Measurements from ENCODE around the gene ST6GAL1. TPM values are rescaled to one million over a fixed set of nuclear protein-coding genes. Genes with fewer than 3 reads are reported as not detected.
"Not testable (repeated sequence)": the region's sequence is repeated elsewhere in the genome, so short reads cannot be mapped to it uniquely, and the experiment has no call there.

The ST6GAL1 gene
- total RNA-seq, 1 donor from 2014 or later = 62.6 TPM

DNA sequence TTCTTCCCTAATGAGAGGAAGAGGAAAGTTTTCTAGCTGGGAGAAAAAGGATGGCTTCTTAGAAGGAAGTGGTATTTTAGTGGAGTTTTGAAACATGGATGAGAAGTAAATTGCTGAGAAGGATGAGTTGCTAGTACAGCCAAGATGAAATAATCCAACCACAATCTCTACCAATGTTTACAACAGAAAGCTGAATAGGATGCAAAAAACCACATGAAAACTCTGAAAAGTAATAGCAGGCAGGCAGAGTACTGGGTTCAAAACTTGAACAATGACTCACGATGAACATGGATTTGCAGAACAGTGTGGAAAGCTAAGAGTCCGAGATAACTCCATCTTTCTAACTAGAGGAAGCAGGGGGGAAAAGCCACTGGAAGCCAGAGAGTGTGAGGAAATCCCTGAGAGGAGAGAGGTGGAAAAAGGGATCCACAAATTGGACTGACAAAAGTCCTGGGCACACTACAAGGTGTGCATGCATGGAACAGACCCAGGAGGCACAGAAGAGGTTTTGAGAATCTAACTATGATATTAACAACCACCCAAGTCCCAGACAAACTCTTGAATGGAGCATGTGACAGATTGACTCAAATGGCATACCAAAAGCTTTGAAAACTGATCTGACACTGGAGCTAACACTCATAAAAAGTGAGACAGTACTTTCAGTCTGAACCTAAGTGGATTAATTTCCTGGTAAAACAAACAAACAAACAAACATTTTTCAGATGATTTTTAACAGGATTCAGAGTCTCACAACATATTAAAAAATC, 76.7 kb downstream of the ST6GAL1 start:
- DNase-seq (ENCODE audit: low spot score) (no peak), ATAC-seq (no peak)
- intact Hi-C loops (cut with DNase I) = no loop called here

DNA sequence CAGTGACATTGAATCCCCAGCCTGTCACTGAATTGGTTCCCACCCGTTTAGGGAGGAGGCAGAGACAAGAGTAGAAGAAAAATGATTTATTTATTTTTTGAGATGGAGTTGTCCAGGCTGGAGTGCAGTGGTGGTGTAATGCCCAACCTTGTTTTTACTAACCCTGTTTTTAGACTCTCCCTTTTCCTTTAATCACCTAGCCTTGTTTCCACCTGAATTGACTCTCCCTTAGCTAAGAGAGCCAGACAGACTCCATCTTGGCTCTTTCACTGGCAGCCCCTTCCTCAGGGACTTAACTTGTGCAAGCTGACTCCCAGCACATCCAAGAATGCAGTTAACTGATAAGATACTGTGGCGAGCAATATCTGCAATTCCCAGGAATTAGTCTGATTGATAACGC, 80.1 kb downstream of the ST6GAL1 start:
- ATAC-seq; intact Hi-C loops (cut with DNase I): not testable (repeated sequence)

DNA sequence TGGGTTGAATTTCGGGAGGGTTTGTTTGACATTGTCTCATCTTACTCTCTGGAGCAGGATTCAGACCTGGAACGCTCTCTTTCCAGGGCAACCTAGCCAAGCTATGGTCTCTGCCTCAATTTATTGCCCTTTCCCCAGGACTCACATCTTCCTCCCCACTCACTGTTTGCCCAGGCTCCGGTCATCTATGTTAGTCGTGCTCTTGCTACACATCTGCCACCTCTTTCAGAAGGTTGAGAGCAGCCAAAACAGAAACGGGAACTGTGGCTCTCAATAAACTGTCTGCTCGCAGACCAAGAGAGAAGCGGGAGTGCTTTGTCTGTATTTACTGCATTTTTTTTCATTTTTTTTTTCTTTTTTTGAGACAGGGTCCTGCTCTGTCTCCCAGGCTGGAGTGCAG, 81.6 kb downstream of the ST6GAL1 start:
- intact Hi-C loops (cut with DNase I) = no loop called here
- peak; percentile 49 for DNase-seq (ENCODE audit: low spot score)
- peak; percentile 54 for ATAC-seq

More for the DNA sequence above, 80.1 kb downstream of the ST6GAL1 start:
- not testable (repeated sequence) for DNase-seq (ENCODE audit: low spot score)

DNA sequence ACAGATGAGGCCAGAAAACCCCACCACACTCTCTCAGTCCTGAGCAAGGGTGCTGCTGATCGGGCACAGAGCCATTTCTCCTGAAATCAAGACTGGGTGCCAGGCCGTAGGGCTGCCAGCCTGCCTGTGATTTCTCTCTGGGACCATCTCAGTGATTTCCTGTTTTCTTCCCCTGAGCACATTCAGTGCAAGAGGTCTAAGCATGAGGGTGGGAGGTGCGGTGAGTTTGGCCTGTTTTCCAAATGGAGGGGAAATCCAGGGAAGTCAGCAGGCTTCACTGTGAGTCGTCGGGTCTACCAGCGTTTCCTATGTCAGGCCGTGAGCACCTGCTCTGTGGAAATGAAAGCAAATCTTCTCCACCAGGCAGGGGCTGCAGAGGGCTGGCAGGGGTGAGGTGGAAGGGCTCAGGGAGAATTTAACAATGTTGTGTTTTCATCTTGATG, 82.3 kb downstream of the ST6GAL1 start:
- ATAC-seq = peak; percentile 56
- peak; percentile 54 for DNase-seq (ENCODE audit: low spot score)
- intact Hi-C loops (cut with DNase I) = no loop called here

DNA sequence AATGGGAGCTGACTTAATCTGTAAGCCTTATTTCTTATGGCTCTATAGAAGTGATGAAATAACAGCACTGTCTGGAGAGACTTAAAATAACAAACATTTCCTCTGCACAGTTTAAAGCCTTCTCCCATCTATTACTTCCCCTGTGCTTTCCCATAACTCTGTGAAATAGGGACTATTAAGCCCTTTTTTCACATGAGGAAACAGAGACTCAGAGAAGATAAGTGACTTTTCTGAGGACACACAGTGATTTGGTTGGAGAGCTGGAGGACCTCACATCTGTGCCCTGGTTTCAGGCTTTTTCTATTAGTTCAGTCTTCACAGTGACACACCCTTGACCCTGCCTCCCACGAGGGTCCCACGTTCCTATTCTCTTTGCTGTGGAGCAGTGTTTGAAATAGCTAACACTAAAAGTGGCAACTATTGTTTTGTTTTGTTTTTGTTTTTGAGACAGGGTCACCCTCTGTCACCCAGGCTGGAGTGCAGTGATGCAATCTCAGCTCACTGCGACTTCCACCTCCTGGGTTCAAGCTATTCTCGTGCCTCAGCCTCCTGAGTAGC, 82.9 kb downstream of the ST6GAL1 start:
- intact Hi-C loops (cut with DNase I) = no loop called here
- DNase-seq (ENCODE audit: low spot score) (peak; percentile 27), ATAC-seq (peak; percentile 38)

DNA sequence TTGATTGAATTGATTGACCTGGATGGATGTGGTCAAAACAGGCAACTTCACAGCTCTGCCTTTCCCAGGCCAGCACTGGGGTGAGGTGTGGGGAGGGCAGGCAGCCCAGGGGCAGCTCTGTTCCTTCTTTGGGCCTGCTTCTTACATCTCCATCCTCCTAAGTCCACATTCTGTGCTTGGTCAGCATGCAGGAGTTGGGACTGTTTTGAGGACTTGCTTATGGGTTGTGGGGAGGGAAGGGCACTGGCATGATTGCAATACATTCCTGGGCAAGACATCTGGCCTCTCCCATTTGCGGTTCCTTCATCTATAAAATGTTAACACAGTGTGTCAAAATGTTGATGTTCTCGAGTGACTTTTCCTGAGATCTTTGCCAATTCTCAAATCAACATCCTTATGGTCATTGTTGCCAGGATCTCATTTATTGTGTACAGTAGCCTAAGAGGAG, 84.1 kb downstream of the ST6GAL1 start:
- ATAC-seq = peak; percentile 27
- DNase-seq (ENCODE audit: low spot score) = peak; percentile 28
- intact Hi-C loops (cut with DNase I) = no loop called here

DNA sequence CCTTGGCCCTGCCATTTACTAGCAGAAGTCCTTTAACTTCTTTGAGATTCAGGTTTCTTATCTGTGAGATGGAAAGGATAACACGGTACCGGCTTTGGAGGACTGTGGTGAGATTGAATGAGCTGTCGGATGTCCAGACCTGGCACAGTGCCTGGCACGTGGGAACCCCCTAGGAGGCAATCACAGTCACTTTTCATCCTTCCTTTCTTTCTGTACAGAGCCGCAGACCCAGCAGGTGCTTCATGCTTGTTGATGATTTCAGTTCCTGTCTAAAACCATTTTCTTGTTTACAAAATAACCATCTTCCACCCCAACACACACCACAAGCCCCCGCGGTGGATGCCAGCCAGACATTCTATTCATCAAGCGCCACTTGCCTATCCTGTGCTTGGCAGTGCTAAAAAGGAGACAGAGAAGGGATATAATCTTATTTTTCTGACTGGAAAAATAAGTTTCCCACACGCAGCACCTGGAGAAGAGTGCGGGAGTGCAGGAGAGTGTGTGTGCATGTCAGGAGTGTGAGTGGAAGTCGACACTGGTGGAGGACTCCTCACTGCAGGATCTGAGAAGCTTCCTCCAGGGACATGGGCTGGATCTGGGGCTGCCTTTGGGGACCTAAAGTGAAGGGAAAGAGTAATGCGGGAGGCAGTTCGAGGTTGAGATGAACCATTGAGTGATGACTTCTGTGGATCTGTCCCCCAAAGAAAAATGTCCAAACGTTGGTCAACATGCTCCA, 85.7 kb downstream of the ST6GAL1 start:
- DNase-seq (ENCODE audit: low spot score) (peak; percentile 26), ATAC-seq (no peak)
- intact Hi-C loops (cut with DNase I) = no loop called here

DNA sequence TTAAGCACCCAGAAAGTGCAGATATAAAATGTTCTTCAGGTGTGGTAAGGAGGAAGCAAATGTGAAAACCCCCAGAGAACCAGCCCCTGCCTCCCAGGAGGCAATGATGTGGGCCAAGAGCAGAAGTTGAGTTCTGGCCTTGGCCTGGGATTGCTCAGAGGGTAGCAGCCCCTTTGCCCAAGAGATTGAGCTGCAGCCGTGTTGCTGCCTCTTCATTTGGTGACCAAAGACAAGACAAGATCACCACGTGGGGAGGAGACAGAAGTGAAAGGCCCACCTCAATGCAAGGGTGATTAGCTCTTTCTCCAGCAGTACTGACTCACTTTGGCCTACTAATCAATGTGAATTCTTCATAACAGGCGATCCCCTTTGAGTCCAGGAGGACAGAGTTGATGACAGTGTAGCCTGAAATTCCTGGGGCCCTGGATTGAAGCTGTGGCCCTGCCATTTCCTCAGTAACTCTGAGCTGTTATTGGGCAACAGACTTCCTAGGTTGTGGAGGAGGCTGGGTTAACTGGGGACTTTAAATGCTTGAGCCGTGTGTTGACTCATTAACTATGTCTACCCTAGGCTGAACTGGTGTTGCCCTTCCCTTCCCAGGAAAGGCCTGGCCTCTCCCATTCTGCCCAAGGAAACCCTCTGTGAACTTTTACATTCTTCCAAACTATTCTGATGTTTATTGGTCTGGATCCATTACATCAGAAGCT, 86.5 kb downstream of the ST6GAL1 start:
- ATAC-seq = no peak
- intact Hi-C loops (cut with DNase I) = no loop called here
- no peak for DNase-seq (ENCODE audit: low spot score)

DNA sequence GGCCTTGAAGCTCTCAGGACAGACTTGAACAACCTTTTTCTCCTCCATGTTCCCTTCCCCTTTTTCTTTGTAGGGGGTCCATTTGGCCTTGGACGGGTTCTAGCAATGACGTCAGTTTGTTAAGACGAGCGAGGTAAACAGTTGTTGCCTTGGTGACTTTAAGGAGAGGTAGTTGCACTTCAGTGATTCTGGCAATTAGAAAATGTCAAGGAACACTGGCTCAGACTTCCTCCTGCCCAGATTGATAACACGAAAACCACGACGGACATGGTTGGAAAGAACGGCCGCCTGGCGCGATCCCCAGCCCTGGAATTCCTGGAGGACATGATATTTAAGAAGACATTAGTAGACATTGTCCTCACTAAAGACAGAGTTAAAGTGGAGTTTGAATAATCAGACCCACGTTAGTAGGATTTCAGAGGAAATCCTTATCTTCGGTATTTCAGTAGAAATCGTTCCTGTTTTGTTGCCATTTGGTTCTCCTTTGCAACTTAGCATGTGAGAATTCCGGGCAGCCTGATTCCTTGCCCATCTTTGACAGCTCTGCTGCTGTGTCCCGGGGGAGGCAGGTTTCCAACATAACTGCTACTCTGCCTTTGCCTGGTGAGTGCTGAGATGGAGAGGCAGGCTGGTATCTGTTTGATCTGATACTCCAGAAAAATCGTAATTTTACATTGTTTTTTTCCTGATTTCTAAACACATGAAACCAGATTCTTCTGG, 87.3 kb downstream of the ST6GAL1 start:
- intact Hi-C loops (cut with DNase I) = no loop called here
- no peak for DNase-seq (ENCODE audit: low spot score)
- peak; percentile 18 for ATAC-seq

DNA sequence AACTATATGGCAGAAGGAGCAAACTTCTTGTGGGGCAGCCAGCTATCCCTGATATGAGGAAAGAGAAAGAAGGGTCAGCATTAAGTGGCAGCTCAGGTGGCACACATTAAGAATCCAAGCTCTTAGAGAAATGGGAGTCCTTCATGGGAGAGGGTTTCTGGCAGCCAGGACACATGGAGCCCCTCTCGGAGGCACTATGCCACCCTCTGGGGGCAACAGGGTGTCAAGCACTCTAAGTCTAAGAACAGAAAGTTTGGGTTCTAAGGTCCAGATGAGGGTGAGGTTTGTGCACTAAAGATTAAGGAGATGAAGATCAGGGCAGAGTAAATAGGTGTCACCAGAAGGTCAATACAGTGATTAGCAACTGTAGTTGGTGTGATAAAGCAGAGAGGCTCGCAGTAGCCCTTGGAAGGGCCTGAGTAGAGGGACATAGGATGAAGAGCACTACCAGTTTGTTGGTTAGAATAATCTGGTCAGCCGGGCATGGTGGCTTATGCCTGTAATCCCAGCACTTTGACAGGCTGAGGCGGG, 89.3 kb downstream of the ST6GAL1 start:
- no peak for DNase-seq (ENCODE audit: low spot score)
- intact Hi-C loops (cut with DNase I) = no loop called here
- no peak for ATAC-seq

DNA sequence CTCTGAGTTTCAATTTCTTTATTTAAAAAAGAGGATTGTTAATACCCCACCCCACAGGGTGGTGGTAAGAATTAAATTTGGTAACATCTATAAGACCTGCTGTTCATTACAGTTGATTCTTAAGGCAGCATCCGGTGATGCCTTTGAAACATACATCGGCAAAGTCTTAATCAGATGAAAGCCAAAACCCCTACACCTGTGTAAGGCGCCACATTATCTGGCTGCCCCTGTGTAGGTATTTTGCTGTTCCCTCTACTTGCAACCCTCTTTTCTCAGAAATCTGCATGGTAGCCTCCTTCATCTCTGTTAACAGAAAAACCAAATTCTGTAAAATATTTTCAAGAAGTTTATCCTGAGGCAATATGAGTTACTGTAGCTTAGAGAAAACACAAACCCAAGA, 90.0 kb downstream of the ST6GAL1 start:
- ATAC-seq = no peak
- intact Hi-C loops (cut with DNase I) = no loop called here

DNA sequence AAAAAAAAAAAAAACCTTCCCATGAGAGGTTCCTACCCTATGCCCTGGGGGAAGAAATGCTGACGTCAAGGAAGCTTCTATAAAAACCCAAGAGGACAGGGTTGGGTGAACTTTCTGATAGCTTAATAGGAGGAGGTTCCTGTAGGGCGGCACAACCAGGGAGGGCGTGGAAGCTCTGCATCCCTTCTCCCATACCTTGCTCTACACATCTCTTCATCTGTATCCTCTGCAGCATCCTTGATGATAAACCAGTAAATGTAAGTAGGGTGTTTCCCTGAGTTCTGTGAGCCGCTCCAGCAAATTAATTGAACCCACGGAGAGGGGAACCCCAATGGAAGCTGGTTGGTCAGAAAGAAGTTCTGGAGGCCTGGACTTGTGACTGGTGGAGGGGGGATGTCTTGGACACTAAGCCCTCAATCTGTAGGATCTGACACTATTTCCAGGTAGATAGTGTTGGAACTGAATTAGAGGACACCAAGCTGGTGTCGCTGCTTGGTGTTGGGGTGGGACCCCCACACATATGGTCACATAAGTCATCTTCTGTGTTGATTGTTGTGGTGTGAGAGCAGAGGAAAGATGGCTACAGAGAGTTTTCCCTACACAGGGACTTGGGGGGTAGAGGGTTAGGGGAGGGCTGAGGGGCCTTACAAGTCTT, 91.5 kb downstream of the ST6GAL1 start:
- ATAC-seq = no peak
- intact Hi-C loops (cut with DNase I) = no loop called here

More for the DNA sequence above, 90.0 kb downstream of the ST6GAL1 start:
- DNase-seq (ENCODE audit: low spot score) = no peak

DNA sequence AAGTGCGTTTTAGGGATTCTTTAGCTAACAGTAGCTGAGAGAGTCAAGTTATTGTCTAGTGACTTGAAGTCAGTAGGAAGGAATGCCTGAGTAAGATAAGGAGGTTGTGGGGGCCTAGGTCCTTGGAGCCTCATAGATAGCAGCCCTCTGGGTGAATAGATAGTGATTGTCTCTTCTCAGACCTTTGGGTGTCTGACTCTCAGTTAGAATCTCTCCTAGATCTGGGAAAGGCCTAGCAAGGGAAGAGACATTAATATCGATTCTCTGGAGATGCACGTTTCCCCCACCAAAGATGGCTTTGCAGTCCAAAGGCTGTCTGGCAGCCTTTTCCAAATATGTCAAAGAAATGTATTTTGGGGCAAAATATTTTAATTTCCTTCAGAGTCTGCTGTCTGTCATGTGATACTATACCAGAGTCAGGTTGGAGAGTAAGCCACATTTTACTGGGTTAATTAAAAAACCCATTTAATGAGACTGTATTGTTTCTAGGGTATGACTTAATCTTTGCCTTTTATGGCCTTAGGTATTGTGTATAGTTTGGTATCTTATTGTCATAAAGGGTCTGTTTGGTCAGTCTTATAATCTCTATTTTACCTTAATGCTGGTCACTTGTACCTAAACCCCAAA, 92.2 kb downstream of the ST6GAL1 start:
- intact Hi-C loops (cut with DNase I) = no loop called here
- no peak for DNase-seq (ENCODE audit: low spot score)
- no peak for ATAC-seq

More for the DNA sequence above, 91.5 kb downstream of the ST6GAL1 start:
- no peak for DNase-seq (ENCODE audit: low spot score)

DNA sequence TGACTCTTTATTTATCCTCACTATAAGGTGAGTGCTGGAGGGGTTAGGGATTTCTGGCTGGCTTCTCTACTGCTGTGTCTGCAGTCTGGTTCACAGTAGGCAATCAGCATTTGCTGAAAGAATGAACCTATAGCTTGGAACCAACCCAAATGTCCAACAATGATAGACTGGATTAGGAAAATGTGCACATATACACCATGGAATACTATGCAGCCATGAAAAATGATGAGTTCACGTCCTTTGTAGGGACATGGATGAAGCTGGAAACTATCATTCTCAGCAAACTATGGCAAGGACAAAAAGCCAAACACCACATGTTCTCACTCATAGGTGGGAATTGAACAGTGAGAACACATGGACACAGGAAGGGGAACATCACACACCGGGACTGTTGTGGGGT, 93.0 kb downstream of the ST6GAL1 start:
- ATAC-seq; DNase-seq (ENCODE audit: low spot score); intact Hi-C loops (cut with DNase I): not testable (repeated sequence)

DNA sequence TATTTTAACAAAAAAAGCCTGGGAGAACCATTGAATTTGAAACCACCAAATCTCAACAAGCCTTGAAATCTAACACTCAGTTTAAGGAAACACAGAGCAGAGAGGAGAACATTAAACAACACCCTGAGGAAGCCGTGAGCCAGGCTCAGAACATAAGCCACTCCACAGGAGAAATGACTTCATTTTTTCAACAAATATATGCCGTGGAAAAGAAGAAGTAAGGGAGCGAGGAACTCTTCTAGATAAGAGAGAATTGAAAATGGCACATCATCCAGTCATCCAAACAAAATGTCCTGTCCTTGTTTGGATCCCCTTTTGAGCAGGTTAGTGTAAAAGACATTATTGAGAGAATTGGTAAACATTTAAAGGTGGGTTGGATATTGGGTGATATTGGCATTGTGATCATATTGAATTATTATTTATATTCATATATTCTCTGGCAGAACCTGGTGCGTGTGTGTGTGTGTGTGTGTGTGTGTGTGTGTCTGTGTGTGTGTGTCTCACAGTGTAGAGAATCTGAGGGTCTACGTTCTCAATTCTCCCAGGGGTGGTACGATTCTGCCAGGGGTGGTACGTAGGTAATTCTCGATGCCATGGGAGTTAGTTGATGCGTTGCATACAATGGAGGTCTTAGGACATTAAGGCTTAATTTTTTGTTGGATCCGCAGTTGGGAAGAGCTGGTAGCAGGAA, 94.4 kb downstream of the ST6GAL1 start:
- no peak for DNase-seq (ENCODE audit: low spot score)
- intact Hi-C loops (cut with DNase I) = no loop called here
- ATAC-seq = no peak

DNA sequence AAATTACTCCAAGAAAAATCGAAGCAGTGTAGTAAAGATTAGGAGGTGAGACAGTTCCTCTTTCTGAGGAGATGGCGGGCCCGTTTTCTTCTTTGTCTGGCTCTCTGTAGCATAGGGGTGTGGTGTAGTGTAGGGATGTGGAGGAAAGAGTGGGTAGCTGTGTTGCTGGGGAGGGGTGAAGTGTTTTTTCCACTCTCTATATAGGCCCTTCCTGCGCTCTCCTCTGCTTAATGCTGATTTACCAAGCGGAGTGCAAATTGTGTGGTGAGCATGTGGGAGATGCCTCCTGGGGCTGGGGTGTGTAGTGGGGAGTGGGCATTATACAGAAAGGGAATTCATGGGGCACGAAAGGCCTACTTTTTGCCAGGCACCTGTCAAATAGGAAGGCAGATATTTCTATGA, 94.9 kb downstream of the ST6GAL1 start:
- intact Hi-C loops (cut with DNase I) = no loop called here
- no peak for DNase-seq (ENCODE audit: low spot score)
- ATAC-seq = peak; percentile 13
